NCI-H1417 (cell line): ENCODE results near the gene EPS15.
"Not testable (repeated sequence)": the region's sequence is repeated elsewhere in the genome, so short reads cannot be mapped to it uniquely, and the experiment has no call there.

ENCODE experiments used
- DNase-seq, 3 experiments: peaks; one replicate each; lab custom pipeline; 2025; lab: John Stamatoyannopoulos, UW

The EPS15 gene

GRCh38 chr1:51542158-51542953, 23.3 kb upstream of the EPS15 start:
- DNase-seq = no peak

- no peak for DNase-seq
Observed at GRCh38 chr1:51541313-51542050, 22.4 kb upstream of the EPS15 start.

- no peak for DNase-seq
Observed at GRCh38 chr1:51537568-51537967, 18.5 kb upstream of the EPS15 start.

- peak; percentile 8 to 66 (median 21) for DNase-seq
Observed at GRCh38 chr1:51535006-51535592, 16.0 kb upstream of the EPS15 start.

- DNase-seq = no peak
Observed at GRCh38 chr1:51534447-51534846, 15.4 kb upstream of the EPS15 start.

GRCh38 chr1:51532853-51533252, 13.8 kb upstream of the EPS15 start:
- DNase-seq = no peak

GRCh38 chr1:51530447-51530846, 11.4 kb upstream of the EPS15 start:
- not testable (repeated sequence) for DNase-seq

GRCh38 chr1:51527144-51527543, 8.1 kb upstream of the EPS15 start:
- DNase-seq = no peak

- DNase-seq = no peak
Observed at GRCh38 chr1:51526248-51526647, 7.2 kb upstream of the EPS15 start.

- DNase-seq = no peak
Observed at GRCh38 chr1:51525295-51525694, 6.2 kb upstream of the EPS15 start.

GRCh38 chr1:51524817-51525216, 5.8 kb upstream of the EPS15 start:
- DNase-seq = no peak

GRCh38 chr1:51523931-51524330, 4.9 kb upstream of the EPS15 start:
- no peak for DNase-seq

GRCh38 chr1:51520700-51521248, 1.7 kb upstream of the EPS15 start:
- no peak for DNase-seq

GRCh38 chr1:51519865-51520699, 1.0 kb upstream of the EPS15 start:
- no peak for DNase-seq

- peak; percentile 14 to 60 (median 58) for DNase-seq
Observed at GRCh38 chr1:51518586-51519047, 449 bp downstream of the EPS15 start.

GRCh38 chr1:51518033-51518585, 957 bp downstream of the EPS15 start:
- DNase-seq = peak; percentile 40 to 78 (median 60)

- DNase-seq = peak in 1 of 3 experiments; percentile 58
Observed at GRCh38 chr1:51517361-51518032, 1.6 kb downstream of the EPS15 start.

- no peak for DNase-seq
Observed at GRCh38 chr1:51516649-51517158, 2.4 kb downstream of the EPS15 start.

GRCh38 chr1:51515982-51516648, 3.0 kb downstream of the EPS15 start:
- no peak for DNase-seq
